ENCODE measurements around the gene MYZAP. TPM values are rescaled to one million over a fixed set of nuclear protein-coding genes. Genes with fewer than 3 reads are reported as not detected.
A peak's percentile ranks its signal among the peaks of the same experiment; 100 is the strongest.

MYZAP gene
- total RNA-seq, result not detected

DNA sequence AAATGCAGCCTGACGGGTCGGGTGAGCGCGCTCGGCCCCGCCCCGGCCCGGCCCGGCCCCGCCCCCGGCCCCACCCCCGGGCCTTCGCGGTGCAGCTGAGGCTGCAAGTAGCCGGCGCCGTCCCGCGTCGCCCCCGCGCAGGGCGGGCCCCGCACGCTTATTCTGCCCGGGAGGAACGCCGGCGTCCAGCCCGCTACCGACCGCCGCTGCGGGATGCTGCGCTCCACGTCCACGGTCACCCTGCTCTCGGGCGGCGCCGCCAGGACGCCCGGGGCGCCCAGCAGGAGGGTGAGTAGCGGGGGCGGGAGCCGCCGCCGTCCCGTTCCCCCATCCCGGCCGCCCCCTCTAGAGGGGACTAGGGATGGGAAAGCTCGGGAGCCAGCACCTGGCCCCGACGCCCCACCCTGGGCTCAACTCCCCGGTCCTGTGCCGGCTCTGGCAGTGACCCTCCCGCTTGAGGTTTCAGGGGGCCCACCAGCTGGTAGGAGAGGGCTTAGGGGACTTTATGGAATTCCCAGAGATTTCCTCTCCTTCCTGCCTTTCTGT is at the start of gene MYZAP:
TSS of gene MYZAP (plus strand) at position 83 of the 546 bp plus-strand sequence. CDS start at position 214, 131 bp downstream.
- ATAC-seq (peak; percentile 57 to 79), DNase-seq (ENCODE audit: low spot score) (no peak)
- Mint-ChIP-seq H3K4me3 (no peak within 1 kb of the TSS), H3K27ac (no peak within 1 kb of the TSS), H3K36me3 (no peaks in the 10 kb centered on the region), H3K9me3 (no peaks in the 10 kb centered on the region), H3K4me1 (ENCODE audit: low read depth in 2 of 2) (no peaks in the 10 kb centered on the region), H3K27me3 (peaks cover 36 to 48% of the 10 kb centered on the region in 2 donors)

GRCh38 chr15:57542505-57542817 is 49.2 kb upstream of the MYZAP start:
- Mint-ChIP-seq H3K36me3 (no peaks in the 10 kb centered on the region), H3K4me1 (ENCODE audit: low read depth in 2 of 2) (peaks cover 0 to 4% of the 10 kb centered on the region in 2 donors), H3K27ac (no peak overlapping the region), H3K27me3 (peaks cover 10 to 20% of the 10 kb centered on the region in 2 donors), H3K4me3 (no peak overlapping the region), H3K9me3 (no peaks in the 10 kb centered on the region)
- DNase-seq (ENCODE audit: low spot score) (no peak), ATAC-seq (no peak)

DNA sequence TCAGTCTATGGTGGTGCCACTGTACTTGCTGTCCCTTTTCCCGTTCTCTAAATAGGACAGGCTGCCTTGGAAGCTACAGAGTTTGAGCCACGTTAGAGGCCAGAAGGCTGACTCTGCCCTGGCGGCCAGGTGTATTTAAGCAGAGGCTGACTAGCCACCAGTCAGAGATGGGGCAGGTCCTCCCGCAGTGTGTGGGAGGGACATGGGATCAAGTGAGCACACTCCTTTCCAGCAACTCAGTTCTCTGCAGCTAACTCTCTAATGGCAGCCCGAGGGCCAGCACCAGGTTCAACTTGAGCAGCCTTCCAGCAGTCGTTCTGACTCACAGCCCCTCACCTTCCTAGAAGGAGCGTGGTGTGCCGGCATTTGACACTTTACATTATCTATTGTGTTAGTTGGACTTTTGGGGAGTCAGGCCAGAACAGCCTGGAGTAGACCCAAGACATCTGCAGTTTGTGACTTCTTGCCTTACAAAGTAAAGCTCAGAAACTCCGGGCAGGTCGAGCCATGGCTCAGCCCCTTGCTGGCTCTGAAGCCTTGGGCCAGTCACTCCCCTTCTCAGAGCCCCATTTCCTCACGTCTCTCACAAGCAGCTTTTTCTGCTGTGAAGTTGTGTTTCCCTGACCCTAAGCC is 46.7 kb upstream of the MYZAP start:
- ATAC-seq (no peak), DNase-seq (ENCODE audit: low spot score) (no peak)
- H3K4me3 Mint-ChIP-seq, result no peak overlapping the region
- H3K27ac Mint-ChIP-seq, result no peak overlapping the region
- H3K4me1 Mint-ChIP-seq (ENCODE audit: low read depth in 2 of 2), result peaks cover 0 to 4% of the 10 kb centered on the region in 2 donors
- H3K27me3 Mint-ChIP-seq, result peaks cover 2 to 16% of the 10 kb centered on the region in 2 donors
- H3K9me3 Mint-ChIP-seq, result no peaks in the 10 kb centered on the region
- no peaks in the 10 kb centered on the region for H3K36me3 Mint-ChIP-seq

DNA sequence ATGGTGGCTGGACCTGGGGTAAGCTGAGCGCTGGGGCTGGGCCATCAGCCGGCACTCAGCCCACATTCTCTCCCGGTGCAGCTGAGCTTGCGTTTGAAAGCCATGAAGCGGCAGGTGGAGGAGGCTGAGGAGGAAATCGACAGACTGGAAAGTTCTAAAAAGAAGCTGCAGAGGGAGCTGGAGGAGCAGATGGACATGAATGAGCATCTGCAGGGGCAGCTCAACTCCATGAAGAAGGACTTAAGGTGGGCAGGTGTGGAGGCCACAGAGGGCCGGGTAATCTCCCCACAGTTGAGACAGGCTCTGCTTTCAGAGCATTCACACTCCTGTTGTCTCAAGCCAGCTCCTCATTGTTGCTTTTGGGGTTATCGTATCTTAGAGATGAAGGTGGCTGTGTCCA is 45.7 kb upstream of the MYZAP start:
- Mint-ChIP-seq H3K27ac (no peak overlapping the region), H3K4me1 (ENCODE audit: low read depth in 2 of 2) (no peaks in the 10 kb centered on the region), H3K36me3 (no peaks in the 10 kb centered on the region), H3K4me3 (no peak overlapping the region), H3K27me3 (peaks cover 0 to 12% of the 10 kb centered on the region in 2 donors), H3K9me3 (no peaks in the 10 kb centered on the region)
- DNase-seq (ENCODE audit: low spot score), result no peak
- no peak for ATAC-seq

- no peaks in the 10 kb centered on the region for H3K36me3 Mint-ChIP-seq
- no peaks in the 10 kb centered on the region for H3K4me1 Mint-ChIP-seq (ENCODE audit: low read depth in 2 of 2)
- ATAC-seq (no peak), DNase-seq (ENCODE audit: low spot score) (no peak)
- H3K4me3 Mint-ChIP-seq, result no peak overlapping the region
- H3K27me3 Mint-ChIP-seq, result peaks cover 3 to 23% of the 10 kb centered on the region in 2 donors
- no peak overlapping the region for H3K27ac Mint-ChIP-seq
- H3K9me3 Mint-ChIP-seq, result no peaks in the 10 kb centered on the region
These were observed 44.4 kb upstream of the MYZAP start for GRCh38 chr15:57547243-57547755.

- Mint-ChIP-seq H3K4me1 (ENCODE audit: low read depth in 2 of 2) (no peaks in the 10 kb centered on the region), H3K27ac (no peak overlapping the region), H3K4me3 (no peak overlapping the region), H3K36me3 (no peaks in the 10 kb centered on the region), H3K27me3 (peaks cover 3 to 23% of the 10 kb centered on the region in 2 donors), H3K9me3 (no peaks in the 10 kb centered on the region)
- ATAC-seq, result no peak
- DNase-seq (ENCODE audit: low spot score), result no peak
These were observed 43.4 kb upstream of the MYZAP start for GRCh38 chr15:57548351-57548750.

DNA sequence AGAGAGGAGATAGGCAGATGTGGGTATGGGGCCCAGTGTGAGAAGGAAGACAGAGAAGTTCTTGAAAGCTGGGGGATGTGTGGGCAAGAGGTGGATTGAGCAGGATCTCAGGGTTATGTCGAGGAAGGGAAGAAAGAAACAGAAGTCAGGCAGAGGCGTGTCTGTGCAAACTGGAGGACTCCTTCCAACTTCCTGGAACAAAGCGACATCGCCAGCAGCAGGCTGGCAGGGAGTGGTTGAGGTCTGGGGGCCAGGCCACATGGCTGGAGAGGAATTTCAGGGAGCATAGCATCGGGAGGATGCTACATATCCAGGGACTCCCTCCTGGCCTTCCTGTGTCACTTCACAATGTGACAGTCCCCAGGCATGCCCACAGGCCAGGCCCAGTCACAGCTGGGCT is 42.9 kb upstream of the MYZAP start:
- Mint-ChIP-seq H3K4me3 (no peak overlapping the region), H3K36me3 (no peaks in the 10 kb centered on the region), H3K27ac (no peak overlapping the region), H3K9me3 (no peaks in the 10 kb centered on the region), H3K4me1 (ENCODE audit: low read depth in 2 of 2) (no peaks in the 10 kb centered on the region), H3K27me3 (peaks cover 3 to 23% of the 10 kb centered on the region in 2 donors)
- DNase-seq (ENCODE audit: low spot score) (no peak), ATAC-seq (no peak)

DNA sequence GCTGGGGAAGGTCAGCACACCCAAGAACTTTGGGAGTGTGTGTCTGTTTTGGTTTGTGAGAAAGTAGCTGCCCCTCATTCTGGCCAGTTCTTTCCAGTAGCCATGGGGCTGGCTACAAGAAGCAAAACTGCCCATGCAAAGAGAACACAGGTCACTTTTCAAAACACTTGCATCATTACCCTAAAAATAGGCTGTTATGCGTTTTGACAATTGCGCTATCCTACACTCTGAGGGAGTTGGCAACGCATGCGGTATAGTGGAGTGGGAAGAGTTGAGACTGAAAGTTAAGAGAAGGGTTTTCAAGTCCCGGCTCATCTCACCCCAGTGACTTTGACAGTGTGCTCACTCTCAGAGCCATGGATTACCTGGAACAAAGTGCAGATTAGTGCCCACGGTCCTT is 41.8 kb upstream of the MYZAP start:
- H3K27ac Mint-ChIP-seq, result no peak overlapping the region
- H3K9me3 Mint-ChIP-seq, result no peaks in the 10 kb centered on the region

GRCh38 chr15:57550640-57551039 is 41.1 kb upstream of the MYZAP start:
- Mint-ChIP-seq H3K36me3 (no peaks in the 10 kb centered on the region), H3K27me3 (peaks cover 7 to 23% of the 10 kb centered on the region in 2 donors), H3K4me1 (ENCODE audit: low read depth in 2 of 2) (no peaks in the 10 kb centered on the region), H3K9me3 (no peaks in the 10 kb centered on the region), H3K27ac (no peak overlapping the region), H3K4me3 (no peak overlapping the region)
- ATAC-seq, result no peak
- DNase-seq (ENCODE audit: low spot score), result no peak

More for the DNA sequence above, 41.8 kb upstream of the MYZAP start:
- H3K4me3 Mint-ChIP-seq, result no peak overlapping the region
- no peaks in the 10 kb centered on the region for H3K4me1 Mint-ChIP-seq (ENCODE audit: low read depth in 2 of 2)
- H3K36me3 Mint-ChIP-seq, result no peaks in the 10 kb centered on the region
- ATAC-seq, result no peak
- DNase-seq (ENCODE audit: low spot score), result no peak
- H3K27me3 Mint-ChIP-seq, result peaks cover 3 to 23% of the 10 kb centered on the region in 2 donors

- ATAC-seq, result no peak
- no peaks in the 10 kb centered on the region for H3K36me3 Mint-ChIP-seq
These were observed 39.7 kb upstream of the MYZAP start for GRCh38 chr15:57551715-57552677.

GRCh38 chr15:57552678-57553334 is 38.9 kb upstream of the MYZAP start:
- peaks cover 7 to 23% of the 10 kb centered on the region in 2 donors for H3K27me3 Mint-ChIP-seq
- no peaks in the 10 kb centered on the region for H3K9me3 Mint-ChIP-seq
- no peak overlapping the region for H3K27ac Mint-ChIP-seq
- no peak overlapping the region for H3K4me3 Mint-ChIP-seq
- ATAC-seq (no peak), DNase-seq (ENCODE audit: low spot score) (no peak)
- no peaks in the 10 kb centered on the region for H3K36me3 Mint-ChIP-seq
- H3K4me1 Mint-ChIP-seq (ENCODE audit: low read depth in 2 of 2), result no peaks in the 10 kb centered on the region

More at GRCh38 chr15:57551715-57552677, 39.7 kb upstream of the MYZAP start:
- Mint-ChIP-seq H3K27ac (no peak overlapping the region), H3K9me3 (no peaks in the 10 kb centered on the region), H3K4me3 (no peak overlapping the region), H3K27me3 (peaks cover 7 to 23% of the 10 kb centered on the region in 2 donors), H3K4me1 (ENCODE audit: low read depth in 2 of 2) (no peaks in the 10 kb centered on the region)
- no peak for DNase-seq (ENCODE audit: low spot score)

DNA sequence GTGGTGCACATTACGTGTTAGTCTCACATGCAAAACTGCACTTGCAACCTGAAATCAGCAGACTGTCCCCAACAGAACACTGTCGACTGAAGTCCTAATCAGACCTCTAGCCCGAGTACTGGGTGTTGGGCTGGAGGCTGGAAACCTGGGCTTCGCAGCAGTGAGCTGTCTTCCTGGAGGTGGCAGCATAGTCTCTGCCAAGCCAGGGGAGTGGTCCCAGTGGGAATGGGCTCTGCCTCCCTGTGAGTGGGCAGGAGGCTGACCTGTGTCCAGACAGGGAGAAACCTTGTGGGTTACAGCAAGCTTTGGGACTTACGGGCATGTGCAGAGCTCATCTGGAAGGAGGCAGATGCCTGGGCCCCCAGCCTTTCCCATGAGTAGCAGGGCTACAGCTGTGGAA is 38.2 kb upstream of the MYZAP start:
- Mint-ChIP-seq H3K27me3 (peaks cover 7 to 18% of the 10 kb centered on the region in 2 donors), H3K36me3 (no peaks in the 10 kb centered on the region), H3K27ac (no peak overlapping the region), H3K4me1 (ENCODE audit: low read depth in 2 of 2) (no peaks in the 10 kb centered on the region), H3K4me3 (no peak overlapping the region), H3K9me3 (no peaks in the 10 kb centered on the region)
- ATAC-seq (peak in 1 of 2 donors; percentile 19), DNase-seq (ENCODE audit: low spot score) (no peak)

DNA sequence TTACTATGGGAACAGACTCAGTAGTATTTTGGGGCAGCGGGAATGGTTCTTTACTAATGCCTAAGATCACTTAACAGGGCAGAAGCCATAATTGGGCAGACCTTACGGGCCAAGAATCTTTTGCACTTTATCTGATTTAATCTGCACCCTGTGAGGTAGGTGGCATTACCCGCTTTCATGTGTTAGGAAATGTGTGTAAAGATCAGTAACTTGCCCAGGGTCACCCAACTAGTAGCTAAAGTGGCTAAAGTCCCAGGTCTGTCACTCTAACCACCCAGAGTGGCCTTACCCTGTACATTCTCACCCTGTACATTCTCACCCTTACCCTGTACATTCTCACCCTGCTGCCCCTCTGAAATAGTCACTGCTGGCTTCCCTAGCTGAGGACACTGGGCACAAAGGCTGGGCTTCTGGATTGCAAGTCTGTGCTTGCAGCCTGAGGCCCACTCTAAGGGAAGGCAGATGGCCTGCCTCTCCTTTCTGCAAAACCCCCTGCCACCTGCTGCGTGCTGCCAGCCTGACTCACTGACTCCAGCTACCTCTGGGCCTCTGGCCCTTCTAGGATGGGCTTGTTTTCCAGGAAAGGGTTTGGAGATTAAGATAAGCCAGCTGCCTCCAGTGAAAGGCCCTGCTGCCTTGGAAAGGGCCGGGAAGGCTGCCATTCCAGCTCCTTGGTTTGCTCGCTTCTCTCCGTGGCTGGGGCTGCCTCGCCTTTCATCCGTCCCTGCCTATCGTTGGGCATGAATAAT is 37.5 kb upstream of the MYZAP start:
- Mint-ChIP-seq H3K27me3 (peaks cover 11 to 15% of the 10 kb centered on the region in 2 donors), H3K36me3 (no peaks in the 10 kb centered on the region), H3K4me3 (no peak overlapping the region), H3K9me3 (no peaks in the 10 kb centered on the region), H3K27ac (no peak overlapping the region), H3K4me1 (ENCODE audit: low read depth in 2 of 2) (no peaks in the 10 kb centered on the region)
- DNase-seq (ENCODE audit: low spot score), result no peak
- no peak for ATAC-seq
